ENCODE data around the gene ABCB8. TPM values are rescaled to one million over a fixed set of nuclear protein-coding genes. Genes with fewer than 3 reads are reported as not detected.

Gene ABCB8
- total and polyA plus RNA-seq, 9 of the 15 experiments (the other 6 are each of a cell fraction or from before 2014, with no cell fraction given) = 7.6 to 106 (median 36.3) TPM

- TF ChIP-seq PKNOX1 (IDR thresholded peaks at IDR 0.05) (peak; percentile 79), MXI1 (IDR thresholded peaks at IDR 0.05; ENCODE audit: low read depth, low read length) (peak; percentile 83), KDM4B (IDR thresholded peaks at IDR 0.05; ENCODE audit: borderline replicate concordance in 2 of 2, low read depth in 1 of 2) (peak in 1 of 2 experiments; percentile 82; a peak in 1 of 4 replicates), ZNF3 (CRISPR knock-in tag; IDR thresholded peaks at IDR 0.05) (no peak), HNRNPUL1 (IDR thresholded peaks at IDR 0.05; ENCODE audit: low read length) (no peak), TBP (optimal IDR thresholded peaks at IDR 0.05; ENCODE audit: low read depth, low read length) (peak; percentile 57), CBX1 (IDR thresholded peaks at IDR 0.05; ENCODE audit: low read depth) (peak; percentile 22; the same call in 1 of the 2 replicates), FOSL1 (tag; conservative IDR thresholded peaks at IDR 0.05) (peak; percentile 43; the same call in 1 of the 2 replicates), HDAC2 (IDR thresholded peaks at IDR 0.05) (peak; percentile 100), COPS2 (conservative IDR thresholded peaks at IDR 0.05) (no peak), NRF1 (conservative IDR thresholded peaks at IDR 0.05 in 1 of 2, IDR thresholded peaks at IDR 0.05 in 1 of 2) (peak; percentile 87 to 89), ZFP30 (CRISPR knock-in tag; IDR thresholded peaks at IDR 0.05; ENCODE audit: borderline replicate concordance) (no peak), PCBP1 (IDR thresholded peaks at IDR 0.05; ENCODE audit: low read depth, low read length, poor library complexity, severe bottlenecking) (peak; percentile 78), HOXB6 (CRISPR knock-in tag; IDR thresholded peaks at IDR 0.05; ENCODE audit: borderline replicate concordance) (no peak), MAFK (IDR thresholded peaks at IDR 0.05; ENCODE audit: low read length) (no peak), CCNT2 (IDR thresholded peaks at IDR 0.05; ENCODE audit: borderline replicate concordance, extremely low read depth, insufficient read length, low read depth, low read length) (peak; percentile 86), KLF6 (CRISPR knock-in tag; IDR thresholded peaks at IDR 0.05; ENCODE audit: borderline replicate concordance) (peak; percentile 85), ARID3A (IDR thresholded peaks at IDR 0.05; ENCODE audit: borderline replicate concordance, low read depth, low read length) (0 out of 2 replicates have a peak, but pooled peaks have one; percentile 15), NFYB (IDR thresholded peaks at IDR 0.05; ENCODE audit: extremely low read depth, insufficient read length) (no peak), DMBX1 (CRISPR knock-in tag; IDR thresholded peaks at IDR 0.05; ENCODE audit: borderline replicate concordance) (peak; percentile 89), VEZF1 (CRISPR knock-in tag; IDR thresholded peaks at IDR 0.05) (peak; percentile 91), MBD2 (IDR thresholded peaks at IDR 0.05; ENCODE audit: borderline replicate concordance, low read depth) (peak; percentile 49; the same call in 1 of the 2 replicates), RBBP5 (IDR thresholded peaks at IDR 0.05; ENCODE audit: borderline replicate concordance, insufficient read depth, low read length, poor library complexity, severe bottlenecking) (no peak)
Measured at GRCh38 chr7:150994141-150994837, 34.0 kb upstream of the ABCB8 start (continued).

Measured in K562 (cell line).